Fibroblast of upper back skin (primary cell): ENCODE data around the gene C11orf87.
A peak's percentile ranks its signal among the peaks of the same experiment; 100 is the strongest.

Source experiments
- DNase-seq: peaks from one replicate; pipeline ENCODE4 v3.0.0-alpha.2; 2013

Gene C11orf87

DNA sequence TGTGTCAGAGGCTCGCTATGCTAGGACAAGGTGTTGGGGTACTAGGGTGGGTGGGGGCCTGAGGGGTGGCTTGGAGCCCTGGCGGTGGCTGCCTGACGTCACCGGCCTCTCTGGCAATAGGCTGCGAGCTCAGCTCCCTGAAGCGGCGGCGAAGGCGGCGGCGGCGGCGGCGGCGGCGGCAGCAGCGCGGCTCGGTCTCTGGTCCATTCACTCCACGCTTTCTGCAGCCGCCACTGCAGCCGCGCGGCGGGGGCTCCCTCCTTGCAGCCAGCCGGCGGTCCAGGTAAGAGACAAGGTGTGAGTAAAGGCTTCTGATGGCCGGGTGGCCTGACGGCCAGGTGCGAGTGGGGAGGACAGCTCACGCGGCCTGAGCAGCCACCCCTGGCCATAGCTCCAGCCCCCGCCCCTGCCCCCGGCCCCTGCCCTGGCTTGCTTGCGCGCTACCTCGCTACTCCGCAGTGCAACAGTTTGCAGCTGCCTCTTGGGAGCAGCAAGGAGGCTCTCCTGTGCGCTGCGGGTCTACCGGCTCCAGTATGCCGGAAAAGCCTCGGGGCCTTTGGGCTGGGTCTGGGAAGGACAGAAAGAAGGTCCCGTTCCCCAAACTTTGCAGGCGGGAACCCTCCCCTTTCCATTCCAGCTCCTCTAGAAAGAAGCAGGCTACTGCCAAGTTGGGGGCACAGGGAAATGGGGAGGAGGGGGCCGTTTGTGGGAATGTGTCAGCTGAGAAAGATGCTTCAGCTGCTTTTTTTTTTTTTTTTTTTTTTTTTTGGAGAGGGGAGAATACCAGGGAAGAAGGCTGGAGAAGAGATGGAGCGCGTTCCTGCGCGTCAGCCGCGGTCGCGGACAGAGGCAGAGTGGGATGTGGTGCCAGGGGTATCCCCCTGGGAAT lies at the start of gene C11orf87:
Gene C11orf87, plus strand, starts transcription at position 210 of the 889 bp plus-strand sequence. CDS start 1,444 bp downstream, outside the sequence.
- no peak for DNase-seq

DNA sequence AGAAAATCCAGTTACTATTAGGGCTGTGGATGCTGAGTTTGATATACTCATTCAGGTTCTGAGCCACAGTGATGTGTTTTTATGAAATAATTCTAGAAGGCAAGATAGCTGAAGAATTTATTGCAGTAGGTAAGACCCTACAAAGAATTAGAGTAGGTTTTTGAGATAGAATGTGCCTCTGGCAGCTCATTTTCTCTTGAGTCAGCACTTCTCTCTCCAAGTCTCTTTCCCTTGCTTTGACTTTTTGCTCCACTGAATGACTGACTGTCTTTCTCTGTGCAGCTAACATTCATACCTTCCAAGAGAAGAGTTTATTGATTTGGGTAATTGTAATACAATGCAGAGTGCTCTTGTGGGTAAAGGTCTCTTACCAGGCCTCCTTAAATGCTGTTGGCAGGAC lies 48.0 kb upstream of the C11orf87 start:
- DNase-seq = no peak

DNA sequence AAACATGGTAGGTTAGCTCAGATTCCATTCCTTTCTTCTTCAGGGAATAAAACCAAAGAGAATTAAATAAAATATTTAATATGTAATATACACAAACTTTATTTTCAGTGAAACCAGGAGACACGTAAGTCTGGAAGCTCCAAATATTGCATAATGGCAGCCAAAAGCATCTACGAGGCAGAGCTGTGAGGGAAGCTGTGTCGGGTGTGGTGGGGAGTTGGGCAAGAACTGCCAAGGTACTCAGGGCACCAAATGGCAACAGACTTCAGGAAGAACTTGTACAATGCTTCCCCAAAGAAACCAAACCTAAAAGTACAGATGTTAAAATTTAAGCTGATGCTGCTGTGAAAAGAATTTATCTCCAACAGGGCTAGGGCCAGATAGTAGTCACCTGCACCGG lies 47.5 kb upstream of the C11orf87 start:
- DNase-seq = no peak

DNA sequence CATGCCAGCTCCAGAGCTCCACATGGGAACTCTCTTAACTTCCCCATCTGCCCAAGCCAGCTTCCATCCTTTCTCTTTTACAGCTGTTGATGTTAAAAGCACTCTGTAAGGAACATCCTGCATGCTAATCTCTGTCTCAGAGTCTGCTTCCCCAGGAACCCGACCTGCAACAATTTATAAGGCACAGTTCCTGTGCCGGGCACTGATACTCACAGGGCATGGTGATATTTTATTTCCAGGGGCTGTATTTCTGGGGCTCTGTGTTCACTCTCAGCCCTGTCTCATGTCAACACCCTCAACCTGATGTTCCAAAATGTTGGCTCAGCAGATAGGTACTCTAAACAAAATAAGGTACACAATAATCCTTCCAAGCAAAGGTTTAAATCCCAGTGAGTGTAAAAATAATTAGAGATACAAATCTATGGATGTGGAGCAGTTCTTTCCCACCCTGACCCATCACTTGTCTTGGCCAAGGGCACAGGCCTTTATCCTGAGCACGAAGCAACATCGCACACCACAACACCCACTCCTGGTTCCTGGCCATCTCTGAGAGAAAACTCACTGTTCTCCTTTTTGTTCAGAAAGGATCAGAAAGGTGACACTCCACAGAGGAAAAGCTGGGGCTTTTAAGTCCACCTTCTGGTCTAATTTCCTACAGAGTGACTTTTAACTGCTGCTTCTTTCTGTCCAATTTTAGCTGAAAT lies 44.8 kb upstream of the C11orf87 start:
- DNase-seq = no peak

DNA sequence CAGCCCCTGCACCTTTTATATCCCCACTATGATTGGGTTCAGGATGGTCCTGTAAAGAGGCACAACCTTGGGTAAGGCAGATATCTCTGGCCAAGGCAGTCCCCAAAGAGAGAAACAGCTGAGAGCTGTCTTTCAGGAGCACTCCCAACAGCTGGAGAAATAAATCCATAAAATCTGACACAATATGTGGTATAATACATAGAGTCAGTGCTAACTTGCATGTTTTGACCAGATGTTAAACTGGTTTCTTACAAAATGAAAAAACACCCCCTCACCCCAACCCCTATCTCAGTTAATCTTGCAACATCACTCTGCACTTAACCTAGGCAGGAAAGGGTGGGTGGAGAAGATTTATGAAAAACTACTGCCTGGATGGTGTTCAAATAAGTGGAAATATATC lies 44.0 kb upstream of the C11orf87 start:
- no peak for DNase-seq

DNA sequence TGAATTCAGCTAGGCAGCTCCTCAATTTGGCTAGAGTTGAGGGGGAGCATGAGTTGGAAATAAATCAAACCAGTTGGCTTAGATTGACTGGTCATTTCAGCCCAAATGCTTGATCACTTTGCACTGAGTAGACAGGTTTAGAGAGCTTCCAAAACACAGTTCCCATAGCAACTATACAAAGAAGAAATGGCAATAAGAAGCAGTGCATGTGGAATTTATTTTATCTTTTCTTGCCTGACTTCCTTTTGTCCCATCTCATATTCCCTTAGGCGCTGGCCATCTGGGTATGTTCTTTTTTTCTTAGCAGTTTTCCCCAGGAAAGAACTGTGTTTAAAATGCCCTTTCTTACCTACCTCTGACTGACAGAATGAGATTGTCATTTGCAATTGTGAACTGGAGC lies 38.7 kb upstream of the C11orf87 start:
- no peak for DNase-seq

DNA sequence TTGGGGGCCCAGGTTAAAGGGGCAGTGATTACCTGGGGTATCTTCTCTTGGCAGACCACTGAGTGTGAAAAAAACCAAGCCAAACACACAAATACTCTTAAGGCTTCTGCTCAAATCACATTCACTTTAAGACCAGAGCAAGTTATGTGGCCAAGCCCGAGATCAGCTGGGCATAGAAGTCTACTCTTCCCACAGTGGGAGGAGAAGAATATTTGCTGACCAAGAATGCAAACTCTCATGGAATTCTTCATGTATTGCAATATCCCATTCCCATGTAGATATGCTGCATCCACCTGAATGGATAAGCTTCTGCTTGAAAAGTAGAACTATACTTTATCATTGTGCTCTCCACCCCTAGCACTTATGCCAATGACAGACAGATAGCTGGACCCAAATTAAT lies 37.1 kb upstream of the C11orf87 start:
- no peak for DNase-seq

DNA sequence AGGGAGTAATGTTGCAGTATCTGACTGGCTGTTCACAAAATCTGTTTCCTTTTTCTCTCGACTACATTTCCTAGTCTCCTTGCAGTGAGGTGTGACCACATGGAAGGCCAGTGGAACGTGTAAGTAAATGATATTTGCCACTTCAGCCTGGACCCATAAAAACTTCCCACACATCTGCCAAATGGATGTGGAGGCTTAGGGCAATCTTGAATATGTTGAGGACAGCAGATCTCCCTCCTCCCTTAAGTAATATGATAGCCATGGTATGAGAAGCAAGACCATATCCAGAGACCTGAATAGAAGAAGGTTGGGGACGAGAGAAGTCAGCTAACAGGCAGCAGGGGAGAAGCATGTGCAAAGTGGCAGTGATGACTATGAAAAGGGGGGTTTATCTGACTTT lies 33.0 kb upstream of the C11orf87 start:
- no peak for DNase-seq

DNA sequence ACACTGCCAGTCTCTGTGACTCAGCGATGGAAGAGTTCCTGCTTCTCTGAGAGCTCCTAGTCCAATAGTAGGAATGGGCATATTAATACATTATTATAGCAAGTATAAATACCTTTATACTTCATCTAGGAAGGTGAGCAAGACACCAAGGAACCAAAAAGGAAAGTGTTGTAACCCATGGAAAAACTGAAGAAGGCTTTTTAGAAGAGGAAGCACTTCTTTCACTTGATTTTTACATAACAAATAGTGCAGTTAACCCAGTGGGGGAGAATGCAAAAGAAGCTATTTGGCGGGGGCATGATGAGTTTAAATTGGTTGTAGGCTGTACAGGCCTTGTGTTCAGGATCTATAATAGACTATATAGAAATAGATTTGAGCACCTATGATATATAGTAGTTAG lies 31.2 kb upstream of the C11orf87 start:
- no peak for DNase-seq

DNA sequence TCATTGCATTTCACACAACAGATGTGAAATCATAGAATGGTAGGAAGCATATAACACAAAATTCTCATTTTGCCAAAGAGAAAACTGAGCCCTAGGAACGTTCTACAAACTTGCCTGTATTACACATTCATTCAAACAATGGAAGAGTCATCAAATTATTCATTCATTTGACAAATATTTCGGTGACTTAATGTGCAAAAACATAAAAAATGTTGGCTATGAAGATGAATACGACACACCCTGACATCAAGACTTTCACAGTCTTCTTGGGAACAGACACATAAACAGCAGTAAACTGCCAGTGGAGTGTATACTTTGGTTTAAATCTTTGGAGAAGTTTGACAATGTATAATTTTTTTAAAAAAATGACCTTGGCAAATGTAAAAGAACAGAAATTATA lies 20.4 kb upstream of the C11orf87 start:
- no peak for DNase-seq

DNA sequence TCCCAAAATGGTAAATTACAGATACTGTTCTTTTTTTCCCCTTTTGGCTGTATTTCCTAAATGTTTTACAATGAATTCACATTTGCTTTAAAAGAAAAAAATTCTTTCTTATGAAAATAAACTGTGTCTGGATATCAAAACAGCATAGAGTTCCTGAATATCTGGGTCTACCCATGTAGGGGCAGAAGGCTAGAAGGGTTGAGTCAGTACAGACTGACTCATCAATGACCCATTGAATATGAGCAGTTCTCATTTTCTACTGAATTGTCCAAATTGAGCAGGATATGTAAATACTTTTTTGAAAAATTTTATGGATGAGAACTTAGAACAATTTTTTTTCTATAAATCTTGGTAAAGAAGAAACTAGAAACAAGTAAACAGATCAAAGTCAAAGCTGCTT lies 16.3 kb upstream of the C11orf87 start:
- DNase-seq = peak; percentile 38

DNA sequence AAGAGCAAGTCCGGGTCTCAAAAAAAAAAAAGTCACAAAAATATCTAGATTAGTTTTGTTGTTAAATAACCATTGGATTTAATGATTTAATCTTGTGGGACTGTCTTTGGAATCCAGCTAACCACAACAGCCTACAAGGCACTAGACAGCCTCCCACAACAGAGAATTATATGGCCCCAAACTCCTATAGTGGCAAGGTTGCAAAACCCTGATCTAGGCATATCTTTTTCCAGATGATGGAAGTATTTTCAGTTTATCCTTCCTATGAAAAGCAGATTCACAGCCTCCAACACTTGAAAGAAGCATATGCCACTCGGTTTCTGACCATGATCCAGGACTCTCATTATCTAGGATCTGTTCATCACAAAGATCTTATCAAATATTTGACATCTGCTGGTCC lies 5.4 kb upstream of the C11orf87 start:
- no peak for DNase-seq

DNA sequence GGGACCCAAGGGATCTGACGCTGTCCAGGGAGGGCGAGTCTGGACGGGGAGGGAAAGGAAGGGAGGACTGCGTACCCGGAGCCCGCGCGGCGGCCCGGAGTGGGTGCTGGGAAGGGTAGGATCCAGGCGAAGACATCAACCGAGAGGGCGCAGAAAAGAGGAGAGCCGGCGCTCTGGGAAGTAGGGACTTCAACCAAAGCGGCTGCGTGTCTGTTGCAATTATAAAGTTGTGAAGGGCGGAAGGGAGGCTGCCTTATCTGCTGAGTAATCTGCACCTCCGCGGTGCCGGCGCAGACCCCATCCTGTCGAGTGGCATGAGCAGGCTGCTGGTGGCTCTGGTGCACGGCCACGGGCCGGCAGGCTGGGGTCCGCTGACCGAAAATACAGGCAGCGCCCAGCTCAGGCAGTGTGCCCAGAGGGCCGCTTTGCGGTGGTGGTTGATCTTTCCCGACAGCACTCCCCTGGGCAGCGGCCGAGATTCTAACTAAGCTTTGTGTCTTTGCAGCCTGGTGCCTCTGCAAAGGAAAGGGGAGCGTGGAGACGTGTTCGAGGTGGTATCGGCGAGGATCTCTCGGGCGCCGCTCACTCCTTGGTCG lies 978 bp downstream of the C11orf87 start:
- DNase-seq = peak; percentile 25

DNA sequence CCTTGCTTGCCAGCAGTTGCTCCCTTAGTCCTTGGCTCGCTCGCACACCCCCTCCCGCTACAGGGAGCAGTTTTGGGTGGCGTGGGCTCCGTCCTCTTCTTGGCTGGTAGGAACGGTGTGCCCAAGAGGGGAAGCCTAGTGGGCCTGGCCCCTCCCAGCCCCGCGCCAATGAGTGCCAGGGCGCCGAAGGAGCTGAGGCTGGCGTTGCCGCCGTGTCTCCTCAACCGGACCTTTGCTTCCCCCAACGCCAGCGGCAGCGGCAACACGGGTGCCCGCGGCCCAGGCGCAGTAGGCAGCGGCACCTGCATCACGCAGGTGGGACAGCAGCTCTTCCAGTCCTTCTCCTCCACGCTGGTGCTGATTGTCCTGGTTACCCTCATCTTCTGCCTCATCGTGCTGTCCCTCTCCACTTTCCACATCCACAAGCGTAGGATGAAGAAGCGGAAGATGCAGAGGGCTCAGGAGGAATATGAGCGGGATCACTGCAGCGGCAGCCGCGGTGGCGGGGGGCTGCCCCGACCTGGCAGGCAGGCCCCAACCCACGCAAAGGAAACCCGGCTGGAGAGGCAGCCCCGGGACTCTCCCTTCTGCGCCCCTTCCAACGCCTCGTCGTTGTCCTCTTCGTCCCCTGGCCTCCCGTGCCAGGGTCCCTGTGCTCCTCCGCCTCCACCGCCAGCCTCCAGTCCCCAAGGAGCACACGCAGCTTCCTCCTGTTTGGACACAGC lies 1.6 kb downstream of the C11orf87 start:
- DNase-seq = no peak

DNA sequence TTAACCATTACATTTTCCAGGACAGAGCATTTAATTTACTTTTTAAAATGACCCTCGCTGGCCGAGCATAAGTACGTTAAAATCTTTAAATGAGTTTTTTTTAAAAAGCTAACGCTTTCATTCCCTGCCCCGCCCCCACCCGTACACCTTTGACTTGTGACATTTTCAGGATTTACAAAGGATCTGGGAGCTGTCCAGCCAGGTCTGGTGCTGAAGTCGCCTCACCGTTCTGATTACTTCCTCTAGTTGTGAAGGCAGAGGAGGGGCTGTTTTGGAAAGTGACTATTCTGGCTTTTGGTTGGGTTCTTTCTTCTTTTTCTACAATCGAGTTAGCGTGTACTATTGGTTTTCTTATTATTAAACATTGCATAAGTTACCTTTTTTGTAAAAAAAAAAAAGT lies 2.9 kb downstream of the C11orf87 start:
- DNase-seq = no peak

DNA sequence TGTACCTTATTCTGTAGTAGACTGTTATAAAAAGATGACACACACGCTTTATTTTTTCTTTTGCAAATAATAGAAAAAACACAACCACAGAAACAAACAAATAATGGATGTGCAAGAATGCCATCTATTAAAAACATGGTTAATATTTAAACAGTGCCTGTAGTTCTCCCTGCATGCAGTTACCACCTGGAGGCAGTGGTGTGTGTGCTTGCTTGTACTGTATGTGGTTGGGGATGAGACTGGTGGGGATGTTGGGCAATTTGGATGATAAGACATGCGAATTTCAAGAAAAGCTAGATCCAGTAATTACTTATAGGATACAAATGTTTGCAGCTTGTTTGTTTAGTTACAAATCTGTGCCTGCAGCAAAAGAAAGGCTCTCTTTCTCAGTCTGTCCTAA lies 3.6 kb downstream of the C11orf87 start:
- no peak for DNase-seq

DNA sequence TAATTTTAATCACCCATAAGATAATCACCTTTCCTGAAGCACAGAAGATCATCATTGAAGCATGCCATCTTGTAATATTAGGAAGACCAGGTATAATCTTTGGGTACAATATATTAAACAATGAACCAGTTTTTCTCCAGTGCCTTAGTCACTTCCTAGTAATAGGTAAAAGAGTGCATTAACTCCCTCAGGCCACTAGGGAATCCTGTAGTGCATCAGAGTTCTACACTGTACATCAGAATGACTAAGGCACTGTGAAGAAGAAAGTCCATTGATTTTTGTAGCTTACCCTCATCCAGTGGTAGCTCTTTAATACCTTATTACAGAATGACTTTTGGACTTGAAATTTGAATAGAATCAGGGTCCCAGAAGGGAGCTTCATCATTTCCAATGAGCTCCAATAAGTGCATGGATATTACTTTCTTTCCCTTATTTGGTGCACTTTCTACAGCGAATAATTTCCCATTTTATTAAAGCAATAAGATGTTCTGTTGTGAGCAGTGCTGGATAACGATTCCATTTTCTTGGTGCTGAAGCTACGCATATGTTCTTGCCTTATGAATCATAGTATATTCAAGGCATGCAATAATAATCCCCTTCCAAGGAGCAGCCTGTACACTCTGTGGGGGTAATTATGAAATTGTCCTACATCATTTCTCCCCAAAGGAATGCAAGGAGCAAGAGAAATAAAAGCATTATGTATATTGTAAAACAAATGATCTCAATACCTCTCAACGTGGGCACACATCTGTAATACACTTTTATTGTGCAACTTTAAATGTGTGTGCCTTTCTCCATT lies 4.7 kb downstream of the C11orf87 start:
- DNase-seq = peak; percentile 40

DNA sequence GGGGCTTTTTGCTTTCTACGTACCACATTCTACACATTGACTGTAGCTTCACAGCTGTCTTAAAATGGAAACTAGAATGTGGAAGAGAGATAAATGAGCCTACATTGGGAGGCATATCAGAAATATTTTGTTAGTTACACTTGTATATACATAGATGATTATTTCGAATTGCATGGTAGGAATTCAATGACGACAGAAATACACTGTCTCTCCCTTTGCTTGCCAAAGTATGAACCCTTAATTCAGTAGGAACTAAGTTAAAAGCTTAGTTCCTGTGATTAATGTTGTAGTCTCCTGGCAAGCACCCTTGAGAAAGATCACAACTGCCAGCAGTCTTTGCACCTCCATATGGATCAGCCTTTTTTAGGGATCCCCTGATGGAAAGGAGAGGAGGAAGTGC lies 10.1 kb downstream of the C11orf87 start:
- DNase-seq = peak; percentile 77

DNA sequence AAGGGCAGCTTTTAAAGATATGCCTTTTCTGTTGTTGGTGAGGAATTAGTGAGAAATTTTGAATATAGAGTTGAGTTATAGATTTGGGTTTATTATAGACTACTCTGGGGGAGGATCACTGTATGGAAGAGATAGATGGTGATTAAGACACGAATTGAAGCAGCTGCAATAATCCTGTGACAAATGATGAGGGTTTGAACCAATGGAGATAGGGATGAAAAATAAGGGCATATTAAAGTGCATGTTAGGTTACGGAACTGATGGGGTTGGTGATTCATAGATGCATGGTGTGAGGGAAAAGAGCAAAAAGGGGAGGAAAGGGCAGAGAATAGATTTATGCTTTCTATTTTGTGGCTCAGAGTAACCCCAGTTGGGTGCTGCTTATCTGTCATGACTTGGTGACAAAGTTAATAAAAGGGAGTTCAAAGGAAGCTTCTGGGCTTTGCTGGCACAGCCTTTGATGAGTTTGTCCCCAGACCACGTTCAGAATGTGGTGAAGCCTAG lies 11.8 kb downstream of the C11orf87 start:
- no peak for DNase-seq

DNA sequence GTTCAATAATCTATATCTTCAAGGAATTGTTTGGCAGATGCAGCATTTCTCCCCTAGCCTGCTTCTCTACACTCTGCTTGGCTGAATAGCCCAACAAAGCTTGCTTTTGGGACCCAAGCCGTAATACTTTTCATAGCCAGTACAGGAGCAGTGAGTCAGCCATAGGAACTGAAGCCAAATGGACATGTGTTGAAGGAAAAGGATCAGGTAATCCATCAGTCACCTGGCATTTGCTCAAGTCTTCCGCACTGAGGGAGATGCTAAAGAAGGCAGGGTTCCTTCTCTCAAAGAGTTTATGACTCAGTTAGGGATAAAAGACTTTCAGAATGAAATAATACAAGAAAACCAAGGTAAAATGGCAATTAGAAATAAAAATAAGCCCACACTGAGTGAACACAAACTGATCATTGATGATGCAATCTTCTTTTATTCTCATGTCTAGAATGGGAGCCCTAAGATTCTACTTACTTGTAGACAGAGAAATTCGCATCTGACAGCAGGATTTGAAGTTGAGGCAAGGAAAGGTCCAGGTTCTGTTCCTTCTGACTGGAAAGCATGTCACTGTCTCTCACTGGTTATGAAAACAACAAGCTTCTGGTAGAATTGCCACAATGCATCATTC lies 13.2 kb downstream of the C11orf87 start:
- DNase-seq = peak; percentile 91

DNA sequence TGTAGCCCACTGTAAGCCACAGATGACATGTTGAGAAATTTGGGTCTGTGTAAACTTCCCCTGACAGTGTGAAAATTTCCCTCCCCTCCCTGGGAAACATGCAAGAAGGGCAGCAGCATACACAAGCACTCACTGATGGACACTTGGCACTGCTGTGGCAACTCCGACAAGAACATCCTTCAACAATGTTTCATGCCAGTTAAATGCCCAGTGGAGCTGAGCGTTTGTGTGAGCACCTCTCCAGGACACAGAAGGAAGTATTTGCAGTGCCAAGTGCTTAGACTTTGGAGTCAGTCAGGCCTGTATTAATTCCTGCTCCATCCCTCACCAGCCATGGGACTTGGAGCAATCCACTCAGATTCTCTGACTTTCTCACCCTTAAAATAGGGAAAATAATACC lies 17.7 kb downstream of the C11orf87 start:
- DNase-seq = no peak

DNA sequence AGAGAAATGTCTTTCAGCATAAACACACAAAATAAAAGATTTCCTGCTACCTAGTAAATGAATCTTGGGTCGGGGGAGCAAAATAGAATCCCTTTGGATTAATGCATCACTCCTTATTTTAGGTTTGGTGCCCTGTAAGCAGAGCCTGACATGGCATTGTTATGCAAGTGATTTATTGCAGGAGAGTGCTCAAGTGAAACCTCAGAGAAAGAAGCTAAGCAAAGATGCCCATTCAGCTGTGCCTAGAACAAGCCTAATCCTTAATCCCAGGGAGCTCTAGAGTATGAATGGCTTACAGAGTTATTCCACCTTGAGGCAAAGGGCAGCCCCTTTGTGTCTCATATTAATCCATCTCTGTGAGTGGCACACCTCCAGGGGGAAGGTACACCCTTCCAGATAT lies 21.1 kb downstream of the C11orf87 start:
- no peak for DNase-seq
